ENCODE measurements around the gene RAB14.

Gene RAB14

DNA sequence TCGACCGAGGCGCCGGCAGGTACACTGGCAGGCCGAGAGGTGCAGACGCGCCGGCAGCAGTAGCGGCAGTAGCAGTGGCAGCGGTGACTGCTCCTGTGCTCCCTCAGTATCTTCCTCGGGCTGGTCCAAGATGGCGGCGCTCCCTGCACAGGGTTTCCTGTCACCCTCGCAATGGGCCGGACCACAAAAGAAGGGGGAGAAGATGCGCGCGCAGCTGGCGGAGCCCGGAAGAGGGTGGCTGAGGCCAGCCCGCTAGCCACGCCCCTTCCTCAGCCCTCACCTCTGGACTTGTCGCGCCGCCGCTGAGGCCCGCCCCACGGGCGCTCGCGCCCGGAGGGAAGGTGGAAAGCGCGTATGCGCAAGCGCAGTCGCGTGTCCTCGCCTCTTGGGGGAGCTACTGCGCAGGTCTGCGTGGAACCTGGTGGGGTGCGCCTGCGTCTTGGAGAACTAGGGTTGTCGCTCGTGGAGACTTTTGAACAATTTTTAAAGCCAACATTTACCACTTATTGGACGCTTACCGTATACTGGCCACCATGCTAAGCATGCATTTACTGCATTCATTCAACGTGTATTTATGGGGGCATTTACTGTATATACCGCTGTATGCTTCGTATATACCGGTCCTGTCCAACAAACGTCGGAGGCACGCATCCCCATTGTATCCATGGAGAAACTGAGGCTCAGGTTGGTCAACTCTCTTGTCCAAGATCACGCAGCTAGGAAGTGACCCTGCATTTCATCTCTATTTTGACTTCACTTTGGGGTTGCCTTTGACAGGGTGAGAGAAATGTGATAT, at the start of gene RAB14:
Gene RAB14 (minus strand): TSS at position 132 of the 796 bp plus-strand sequence. CDS start 8,457 bp downstream, outside the sequence.
- DNase-seq (ENCODE audit: low read depth in 2 of 2): peak; percentile 100

DNA sequence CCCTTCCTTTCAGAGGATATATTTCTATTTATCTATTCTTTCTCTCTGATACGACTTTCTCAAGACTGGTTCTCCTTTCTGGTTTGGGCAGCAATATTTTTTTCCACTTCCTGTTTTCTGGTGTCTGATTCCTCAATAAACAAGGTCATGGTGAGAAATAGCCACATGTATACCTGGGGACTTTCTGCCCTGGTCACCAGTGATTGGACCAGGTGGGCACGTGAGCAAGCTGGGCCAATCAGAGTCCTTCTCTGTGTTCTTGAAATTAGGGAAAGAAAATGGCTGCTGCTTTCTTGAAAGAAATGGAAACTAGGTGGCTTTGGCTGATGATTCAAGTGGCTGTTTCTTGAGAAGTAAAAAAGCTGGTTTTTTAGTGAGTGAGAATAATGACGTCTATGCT, 47.9 kb upstream of the RAB14 start:
- DNase-seq (ENCODE audit: low read depth in 2 of 2): no peak

DNA sequence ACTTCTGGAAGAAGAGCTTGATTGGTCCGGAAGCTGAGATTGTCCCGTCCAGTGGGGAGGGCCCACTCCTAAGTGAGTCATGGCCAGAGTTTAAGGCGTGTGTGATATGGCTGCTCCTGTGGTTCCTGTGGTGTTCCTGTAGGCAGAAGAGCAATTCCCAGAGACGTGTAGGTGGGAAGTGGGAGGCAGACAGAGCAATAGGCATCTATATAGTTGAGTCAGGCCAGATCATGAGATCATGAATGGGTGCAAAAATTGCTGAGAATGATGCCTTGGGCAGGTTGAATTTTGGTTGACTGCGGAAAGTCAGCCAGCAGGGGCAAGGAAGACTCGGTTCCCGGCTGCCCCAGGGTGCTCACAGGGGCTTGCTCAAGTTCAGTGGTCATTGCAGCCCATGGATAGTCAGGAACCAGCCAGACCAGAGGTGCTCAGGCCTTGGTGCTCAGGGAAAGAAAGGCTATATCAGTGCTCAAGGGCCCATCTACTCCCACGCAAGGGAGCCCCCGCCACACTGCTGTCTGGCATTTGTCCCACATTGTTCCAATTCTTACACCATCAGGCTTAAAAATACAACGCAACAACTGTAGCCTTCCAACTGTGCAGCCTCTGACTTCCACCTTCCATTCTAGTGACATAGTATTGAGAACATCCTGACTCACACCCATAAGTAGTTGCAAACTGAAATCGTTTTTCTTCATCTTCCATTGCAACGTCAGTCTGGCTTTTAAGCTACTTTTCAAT, 45.3 kb upstream of the RAB14 start:
- no peak for DNase-seq (ENCODE audit: low read depth in 2 of 2)

DNA sequence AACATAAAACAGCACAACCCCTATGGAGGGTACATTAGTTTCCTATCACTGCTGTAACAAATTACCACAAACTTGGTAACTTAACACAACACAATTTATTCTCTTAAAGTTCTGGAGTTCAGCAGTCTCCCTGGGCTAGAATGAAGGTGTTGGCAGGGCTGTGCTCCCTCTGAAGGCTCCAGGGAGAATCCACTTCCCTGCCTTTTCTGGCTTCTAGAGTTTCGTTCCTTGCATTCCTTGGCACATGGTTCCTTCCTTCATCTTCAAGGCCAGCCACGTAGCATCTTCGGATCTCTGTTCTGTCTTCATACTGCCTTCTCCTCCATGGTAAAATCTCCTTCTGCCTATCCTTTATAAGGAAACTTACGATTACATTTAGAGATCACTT, 41.3 kb upstream of the RAB14 start:
- DNase-seq (ENCODE audit: low read depth in 2 of 2): no peak

DNA sequence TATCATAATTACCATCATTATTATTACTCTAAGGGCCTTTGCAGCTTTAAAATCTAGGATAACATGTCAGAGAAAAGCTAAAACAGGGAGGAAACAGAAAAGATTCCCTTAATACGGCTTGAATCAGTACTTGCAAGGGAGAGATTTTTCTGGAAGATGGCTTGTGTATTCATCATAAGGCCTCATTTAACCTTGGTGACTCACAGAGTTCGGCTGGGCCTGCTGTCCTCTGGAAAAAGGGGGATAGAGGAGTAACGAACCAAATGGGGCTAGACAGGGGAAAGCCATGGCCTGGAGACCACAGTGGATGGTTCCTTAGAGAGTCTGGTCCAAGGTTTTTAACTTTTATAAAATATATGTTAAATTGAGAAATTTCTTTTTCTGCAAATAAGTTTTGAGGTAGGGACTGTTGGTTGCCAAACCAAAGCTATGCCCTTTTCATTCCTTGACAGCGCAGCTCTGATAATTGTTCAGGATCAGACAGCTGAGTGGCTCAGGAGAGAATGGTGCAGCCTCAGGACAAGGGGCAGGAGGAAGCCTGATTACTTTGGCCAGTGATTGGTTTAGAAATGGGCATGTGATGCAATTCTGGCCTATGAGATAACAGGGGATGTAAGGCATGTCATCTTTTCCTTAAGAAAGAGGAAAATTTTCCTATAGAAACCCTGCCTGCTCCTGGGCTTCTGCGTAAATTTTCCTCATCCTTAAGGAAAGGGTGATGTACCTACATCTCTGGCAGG, 40.7 kb upstream of the RAB14 start:
- DNase-seq (ENCODE audit: low read depth in 2 of 2): no peak

DNA sequence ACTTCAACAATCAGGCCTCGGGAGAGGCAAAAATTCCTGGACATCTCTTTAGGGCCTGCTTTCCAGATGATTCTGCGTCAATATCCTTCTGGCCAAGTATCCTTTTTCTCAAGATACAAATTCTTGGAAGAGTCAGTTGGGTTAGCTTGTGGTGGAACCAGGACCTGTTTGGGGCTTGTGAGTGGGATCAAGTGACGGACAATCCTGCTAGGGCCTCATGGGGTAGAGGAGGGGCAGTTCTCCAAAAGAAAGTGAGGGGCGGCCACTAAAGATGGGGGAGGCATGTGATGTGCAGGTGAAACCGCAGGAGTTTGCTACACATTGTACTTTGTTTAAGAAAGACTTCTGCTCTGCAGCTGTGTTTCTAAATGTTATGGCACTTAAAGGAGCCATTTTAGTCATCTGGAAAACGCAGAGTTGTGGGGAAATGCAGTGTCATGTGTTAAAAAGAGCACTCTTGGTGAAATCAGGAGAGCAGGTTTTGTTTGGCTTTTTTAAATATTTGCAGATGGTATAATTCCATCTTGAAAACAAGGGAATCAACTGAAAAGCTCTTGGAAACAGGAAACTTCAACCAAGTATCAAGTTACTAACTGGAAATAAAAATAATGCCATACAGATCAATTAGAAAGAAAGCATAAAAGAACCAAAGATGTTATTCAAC, 38.9 kb upstream of the RAB14 start:
- DNase-seq (ENCODE audit: low read depth in 2 of 2): no peak

DNA sequence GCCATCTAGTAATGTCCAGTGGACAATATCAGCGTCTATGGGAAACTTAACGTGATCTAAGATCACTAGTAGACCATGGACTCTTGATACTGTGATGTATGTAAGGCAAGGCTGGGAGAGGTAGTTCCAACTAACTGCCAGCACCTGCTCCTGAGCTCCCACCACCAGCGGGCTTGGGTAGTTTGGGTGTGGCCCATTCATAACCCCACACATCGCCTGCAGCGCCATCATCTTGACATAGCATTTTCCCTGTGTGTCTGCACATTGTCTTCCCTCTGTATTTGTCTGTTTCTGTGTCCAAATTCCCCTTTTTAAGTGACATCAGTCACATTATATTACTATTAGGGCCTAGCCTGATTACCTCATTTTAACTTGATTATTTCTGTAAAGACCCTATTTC, 38.2 kb upstream of the RAB14 start:
- DNase-seq (ENCODE audit: low read depth in 2 of 2): no peak

DNA sequence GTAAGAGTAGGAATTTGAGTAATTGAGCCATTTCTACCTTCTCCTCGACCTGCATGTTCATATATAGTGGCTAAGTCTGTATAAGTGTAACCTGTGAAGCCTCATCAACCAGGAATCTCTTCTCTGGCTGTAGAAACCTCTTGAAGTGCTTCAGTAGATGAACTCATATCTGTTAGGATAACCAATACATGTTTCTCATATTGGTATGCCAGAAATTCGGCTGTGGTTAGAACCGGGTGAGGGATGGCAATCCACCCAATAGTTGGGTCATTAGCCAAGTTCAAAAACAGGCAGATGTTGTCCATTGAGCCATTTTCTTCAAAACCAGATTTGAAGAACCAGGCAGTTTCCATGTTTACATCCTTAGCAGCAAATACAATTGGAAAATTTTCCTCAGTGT, 37.4 kb upstream of the RAB14 start:
- no peak for DNase-seq (ENCODE audit: low read depth in 2 of 2)

DNA sequence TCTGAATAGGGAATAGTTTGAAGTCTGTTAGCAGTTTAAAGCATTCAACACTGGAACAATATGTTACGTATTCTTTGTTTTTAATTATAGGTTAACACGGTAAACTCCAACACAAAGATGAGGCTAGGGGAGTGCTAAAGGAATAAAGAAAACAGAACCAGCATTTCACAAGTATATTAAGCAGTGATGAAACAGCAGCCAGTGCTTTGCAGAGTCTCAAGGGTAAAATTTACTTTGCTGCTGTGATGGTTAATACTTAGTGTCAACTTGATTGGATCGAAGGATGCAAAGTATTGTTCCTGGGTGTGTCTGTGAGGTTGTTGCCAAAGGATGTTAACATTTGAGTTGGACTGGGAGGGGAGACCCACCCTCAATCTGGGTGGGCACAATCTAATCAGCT, 36.2 kb upstream of the RAB14 start:
- no peak for DNase-seq (ENCODE audit: low read depth in 2 of 2)

DNA sequence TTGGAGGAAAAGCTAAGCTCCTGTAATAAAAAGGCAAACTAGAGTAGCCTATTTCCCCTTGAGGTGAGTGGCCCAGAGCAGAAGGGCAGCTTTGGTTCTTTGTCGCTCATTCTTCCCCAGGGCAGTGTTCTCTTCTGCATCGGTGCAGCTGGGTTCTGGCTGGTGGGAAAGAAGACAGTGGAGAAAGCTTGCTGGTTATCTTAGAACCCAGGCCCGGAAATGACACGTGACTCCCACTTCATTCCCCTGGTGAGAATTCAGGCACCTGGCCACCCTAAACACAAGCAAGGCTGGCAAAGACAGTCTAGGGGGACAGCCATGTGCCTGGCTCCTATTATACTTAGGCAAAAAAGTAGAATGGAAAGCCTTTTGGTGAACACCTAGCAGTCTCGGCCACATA, 33.8 kb upstream of the RAB14 start:
- DNase-seq (ENCODE audit: low read depth in 2 of 2): no peak

DNA sequence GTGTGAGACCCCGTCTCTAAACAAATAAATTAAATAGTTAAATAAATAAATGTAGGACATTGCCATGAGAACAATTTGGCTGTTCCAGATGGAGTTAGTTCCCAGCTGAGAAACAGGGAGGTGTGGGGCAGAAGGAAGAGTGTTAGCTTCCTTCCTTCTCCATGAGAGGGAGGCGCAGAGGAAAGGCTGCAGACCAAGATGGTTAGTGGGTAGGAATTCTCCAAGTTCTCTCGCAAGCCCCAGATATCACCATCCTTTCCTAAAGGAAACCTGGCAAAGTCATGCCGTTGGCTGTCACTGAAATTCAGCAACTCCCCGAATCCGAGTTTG, 33.1 kb upstream of the RAB14 start:
- no peak for DNase-seq (ENCODE audit: low read depth in 2 of 2)

DNA sequence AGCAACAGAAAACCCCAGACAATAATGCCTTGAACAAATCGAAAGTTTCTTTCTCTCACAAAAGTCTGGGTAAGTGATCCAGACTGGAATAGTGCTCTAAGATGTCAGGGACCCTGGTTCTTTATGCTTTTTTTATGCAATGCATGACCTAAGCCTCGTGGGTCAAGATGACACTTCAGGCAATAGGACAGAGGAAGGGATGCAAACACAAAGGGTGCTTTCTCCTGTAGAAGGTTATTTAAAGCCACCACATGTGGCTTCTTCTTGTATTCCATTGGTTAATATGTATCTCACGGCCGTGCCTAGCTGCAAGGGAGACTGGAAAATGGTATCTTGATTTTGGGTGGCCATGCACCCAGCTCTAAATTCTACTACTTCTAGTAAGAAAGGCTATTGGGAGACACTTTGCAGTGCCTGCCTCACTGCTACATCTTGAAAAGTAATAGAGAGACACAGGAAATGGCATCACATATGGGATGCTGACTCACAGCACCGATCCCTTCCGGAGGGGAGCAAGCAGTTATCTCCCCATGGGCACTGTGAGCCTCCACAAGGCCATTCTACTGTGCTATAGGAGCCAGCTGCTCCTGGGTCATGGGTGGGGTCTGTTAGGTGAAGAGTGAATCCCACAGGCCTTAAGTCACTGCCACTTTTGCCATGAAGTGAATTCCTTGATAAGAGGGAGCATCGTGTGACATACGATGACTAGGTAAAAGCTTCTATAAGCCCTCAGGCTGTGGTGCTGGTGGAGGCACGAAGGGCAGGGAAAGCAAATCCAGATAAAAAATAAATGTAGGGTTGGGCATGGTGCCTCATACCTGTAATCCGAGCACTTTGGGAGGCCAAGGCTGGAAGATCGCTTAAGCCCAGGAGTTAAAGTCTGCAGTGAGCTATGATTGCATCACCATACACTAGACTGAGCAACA, 32.5 kb upstream of the RAB14 start:
- no peak for DNase-seq (ENCODE audit: low read depth in 2 of 2)

DNA sequence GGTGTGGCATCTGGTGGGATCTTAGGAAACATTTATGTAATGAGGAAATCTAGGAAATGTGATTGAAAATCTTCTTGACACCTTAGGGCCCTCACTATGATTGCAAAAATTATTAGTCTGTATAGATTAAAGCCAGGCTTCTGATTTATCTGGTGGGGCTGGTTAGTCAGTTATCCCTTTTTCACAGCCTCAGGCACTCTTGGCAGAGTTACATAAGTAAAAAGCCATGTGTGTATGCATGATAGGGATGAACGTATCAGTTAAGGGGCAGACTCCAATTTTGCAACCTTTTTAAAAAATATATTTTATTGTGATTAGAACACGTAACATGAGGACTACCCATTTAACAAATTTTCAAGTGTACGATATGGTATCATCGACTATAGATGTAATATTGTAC, 30.6 kb upstream of the RAB14 start:
- DNase-seq (ENCODE audit: low read depth in 2 of 2): no peak

DNA sequence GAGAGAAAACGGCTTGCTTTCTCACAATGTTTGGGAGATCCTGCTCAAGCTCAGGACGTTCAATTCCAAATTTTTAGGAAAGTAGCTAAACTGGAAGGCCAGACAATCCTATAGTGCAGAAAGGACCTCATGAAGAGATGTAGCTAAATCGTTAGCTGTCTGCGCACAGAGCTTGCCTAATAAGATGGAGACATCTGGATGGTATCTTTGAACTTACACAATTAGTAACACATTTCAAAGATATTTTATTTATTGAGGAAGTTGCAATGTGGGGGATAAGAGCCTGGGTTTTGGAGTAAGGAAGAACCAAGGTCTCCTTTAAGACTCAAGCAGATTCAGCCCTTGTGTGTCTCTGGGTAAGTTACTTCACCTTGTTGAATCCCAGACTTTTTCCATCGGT, 28.6 kb upstream of the RAB14 start:
- DNase-seq (ENCODE audit: low read depth in 2 of 2): no peak

DNA sequence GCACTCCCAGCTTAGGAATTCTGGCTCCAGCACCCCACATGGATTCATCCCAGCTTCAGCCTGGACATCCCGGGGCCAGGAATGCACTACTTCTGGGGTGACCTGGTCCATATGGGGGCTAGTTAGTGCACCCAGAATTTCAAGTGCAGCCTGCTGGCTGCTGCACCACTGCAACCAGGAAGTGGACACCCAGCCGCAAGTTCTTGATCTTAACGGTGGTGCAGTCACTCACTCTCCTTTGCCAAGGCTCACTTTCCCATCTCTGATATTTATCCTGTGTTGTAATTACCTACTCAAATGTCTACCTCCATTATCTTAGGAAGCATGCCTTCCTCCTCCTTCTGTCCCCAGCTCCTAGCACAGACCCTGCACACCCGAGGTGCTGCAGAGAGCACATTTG, 26.2 kb upstream of the RAB14 start:
- no peak for DNase-seq (ENCODE audit: low read depth in 2 of 2)

DNA sequence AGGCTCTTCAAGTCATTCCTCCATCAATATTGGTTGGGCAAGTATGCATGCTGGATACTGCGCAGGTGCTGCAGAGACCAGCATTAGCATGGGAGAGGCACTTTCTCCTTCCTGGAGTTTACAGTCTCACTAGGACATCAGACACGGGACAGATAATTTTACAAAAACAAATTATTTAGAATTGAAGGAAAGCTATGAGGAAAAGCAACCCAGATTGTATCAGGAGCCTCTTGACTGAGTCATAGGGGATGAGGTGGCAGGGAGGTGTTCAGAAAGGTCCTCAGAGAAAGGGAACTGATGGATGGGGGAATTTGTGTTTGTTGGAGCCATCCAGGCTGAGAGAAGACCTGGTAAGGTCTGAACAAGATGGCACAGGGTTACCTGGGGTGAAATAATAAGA, 24.5 kb upstream of the RAB14 start:
- no peak for DNase-seq (ENCODE audit: low read depth in 2 of 2)

DNA sequence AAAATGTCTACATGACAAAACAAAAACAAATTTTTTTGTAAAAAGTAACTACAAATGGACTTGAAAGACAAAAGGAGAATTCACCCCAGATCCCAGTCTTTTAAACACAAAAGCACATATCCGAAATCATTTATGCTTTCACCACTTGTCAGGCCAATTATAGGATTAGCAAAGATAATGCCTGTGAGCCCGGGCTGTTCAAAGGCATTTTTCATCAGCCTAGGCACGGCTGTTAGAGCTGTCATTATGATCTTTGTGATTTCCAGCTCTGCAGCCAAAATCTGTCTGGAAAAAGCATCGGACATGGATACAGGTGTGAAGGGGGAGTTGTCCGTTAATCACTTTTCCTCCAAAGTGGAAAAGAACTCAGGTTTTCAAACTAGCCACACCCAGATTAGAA, 23.6 kb upstream of the RAB14 start:
- no peak for DNase-seq (ENCODE audit: low read depth in 2 of 2)

DNA sequence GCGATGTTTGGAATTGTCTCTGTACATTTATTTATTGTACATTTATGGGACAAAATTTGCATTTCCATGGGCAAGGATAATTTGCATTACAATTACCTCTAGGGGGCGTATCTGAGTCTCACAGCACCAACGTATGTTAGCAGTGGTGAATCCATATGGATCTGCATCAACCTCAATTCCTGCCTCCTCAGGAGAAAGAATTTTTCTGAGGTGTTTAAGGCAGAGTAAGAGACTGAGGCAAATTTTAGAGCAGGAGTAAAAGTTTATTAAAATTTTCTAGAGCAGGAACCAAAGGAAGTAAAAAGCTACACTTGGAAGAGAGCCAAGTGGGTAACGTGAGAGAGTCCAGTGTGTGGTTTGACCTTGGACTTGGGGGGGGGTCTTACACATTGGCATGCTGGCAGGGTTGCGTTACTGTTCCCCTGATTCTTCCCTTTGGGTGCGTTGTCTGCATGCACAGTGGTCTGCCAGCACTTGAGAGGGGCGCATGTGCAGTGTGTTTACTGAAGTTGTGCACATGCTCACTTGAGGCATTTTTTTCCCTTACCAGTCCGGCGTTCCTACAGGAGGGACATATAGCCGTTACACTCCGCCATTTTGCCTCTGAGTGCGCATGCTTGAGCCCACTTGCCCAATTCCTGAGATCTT, 21.0 kb upstream of the RAB14 start:
- no peak for DNase-seq (ENCODE audit: low read depth in 2 of 2)

DNA sequence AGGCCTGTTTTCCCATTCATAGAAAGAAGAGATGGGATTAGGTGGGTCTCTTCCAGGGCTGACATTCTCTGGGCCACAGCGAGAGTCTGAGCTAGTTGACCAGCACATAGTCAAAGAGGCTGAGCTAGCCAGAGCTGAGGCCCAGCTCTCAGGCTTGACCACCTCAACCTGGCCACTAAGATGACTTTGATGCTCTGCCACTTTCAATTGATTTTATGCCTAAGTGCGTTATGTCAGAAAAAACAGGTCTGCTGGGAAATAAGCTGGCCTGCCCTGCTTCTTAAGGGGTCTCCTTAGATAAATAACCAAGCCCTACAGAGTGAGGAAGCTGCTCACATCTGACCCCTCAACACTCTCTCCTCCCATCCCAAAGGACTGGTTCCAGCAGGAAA, 20.0 kb upstream of the RAB14 start:
- DNase-seq (ENCODE audit: low read depth in 2 of 2): no peak

DNA sequence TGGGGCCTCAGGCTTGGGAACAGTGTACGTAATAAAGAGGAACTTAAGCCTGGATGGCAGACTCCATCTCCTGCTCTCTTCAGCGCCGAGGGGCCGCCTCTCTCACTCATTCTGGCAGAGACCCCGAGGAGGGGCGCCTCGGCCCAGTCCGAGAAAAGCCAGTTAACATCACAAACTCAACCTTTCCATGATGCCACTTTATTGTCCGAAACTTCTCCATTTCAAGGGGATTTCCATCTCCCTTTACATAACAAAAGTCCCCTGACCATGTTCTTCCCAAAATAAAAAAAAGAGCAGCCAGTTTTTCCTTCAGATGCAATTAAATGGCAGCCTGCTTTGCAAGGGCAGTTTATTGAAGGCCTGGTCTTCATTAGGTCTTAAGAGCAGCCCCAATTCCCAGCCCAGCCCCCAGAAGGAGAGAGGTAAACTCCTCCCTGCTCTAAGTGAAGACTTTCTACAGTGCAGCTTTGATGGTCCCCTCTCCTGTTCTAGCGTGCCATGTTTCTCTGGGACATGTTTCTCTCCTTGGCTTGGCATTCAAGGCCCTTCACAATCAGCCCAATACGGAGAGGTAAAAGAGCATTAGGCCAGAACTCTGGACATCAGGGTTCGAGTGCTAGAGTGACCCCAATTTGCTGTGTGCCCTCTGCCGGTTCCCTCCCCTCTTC, 19.5 kb upstream of the RAB14 start:
- no peak for DNase-seq (ENCODE audit: low read depth in 2 of 2)
